Raji (cell line): ENCODE data around the gene PNPO.

Experiments
- POLR2A ChIP-seq: IDR thresholded peaks from 2 replicates; pipeline ENCODE4 v1.6.1; 2011; ENCODE audit warnings: low read depth, low read length, control low read depth; ENCODE audit not compliant: insufficient read depth

Gene PNPO

GRCh38 chr17:47975189-47975822 lies 33.9 kb downstream of the PNPO start:
- TF ChIP-seq POLR2A = no peak

GRCh38 chr17:47975823-47976205 lies 34.4 kb downstream of the PNPO start:
- no peak for TF ChIP-seq POLR2A

GRCh38 chr17:47978324-47978723 lies 37.0 kb downstream of the PNPO start:
- TF ChIP-seq POLR2A = no peak

- no peak for TF ChIP-seq POLR2A
Observed at GRCh38 chr17:47980541-47980940, 39.2 kb downstream of the PNPO start.

- no peak for TF ChIP-seq POLR2A
Observed at GRCh38 chr17:47981462-47981861, 40.1 kb downstream of the PNPO start.

- TF ChIP-seq POLR2A = no peak
Observed at GRCh38 chr17:47982091-47982617, 40.8 kb downstream of the PNPO start.

- no peak for TF ChIP-seq POLR2A
Observed at GRCh38 chr17:47982645-47983390, 41.4 kb downstream of the PNPO start.

- no peak for TF ChIP-seq POLR2A
Observed at GRCh38 chr17:47983492-47984223, 42.3 kb downstream of the PNPO start.

GRCh38 chr17:47986520-47986919 lies 45.1 kb downstream of the PNPO start:
- TF ChIP-seq POLR2A = no peak

- TF ChIP-seq POLR2A = no peak
Observed at GRCh38 chr17:47987240-47987835, 46.0 kb downstream of the PNPO start.

- TF ChIP-seq POLR2A = no peak
Observed at GRCh38 chr17:47989159-47989558, 47.8 kb downstream of the PNPO start.

- TF ChIP-seq POLR2A = no peak
Observed at GRCh38 chr17:47989700-47990099, 48.3 kb downstream of the PNPO start.

GRCh38 chr17:47990962-47991731 lies 49.8 kb downstream of the PNPO start:
- no peak for TF ChIP-seq POLR2A

- no peak for TF ChIP-seq POLR2A
Observed at GRCh38 chr17:47992216-47992615, 50.8 kb downstream of the PNPO start.
